PFSK-1 (cell line): ENCODE results near the gene THBS3.
A peak's percentile ranks its signal among the peaks of the same experiment; 100 is the strongest.

ENCODE experiments used
- FOXP2 ChIP-seq: optimal IDR thresholded peaks from 2 replicates; pipeline ENCODE3; 2011; ENCODE audit warnings: borderline replicate concordance, control low read depth, inconsistent platforms; ENCODE audit not compliant: insufficient read depth; ENCODE audit errors: extremely low read length, extremely low read depth
- POLR2AphosphoS5 ChIP-seq: IDR thresholded peaks from 2 replicates; pipeline ENCODE4 v1.6.1; 2012; ENCODE audit warnings: low read depth, mild to moderate bottlenecking, control low read depth, low read length, moderate library complexity
- REST ChIP-seq, 2 experiments: IDR thresholded peaks; 2 replicates each; pipeline versions ENCODE4 v1.6.1 to v1.8.0; 2011 to 2012; ENCODE audit warnings: low read depth in 2 of 2, low read length in 2 of 2, control low read depth in 1 of 2, inconsistent platforms in 1 of 2, mild to moderate bottlenecking in 1 of 2, moderate library complexity in 1 of 2; ENCODE audit not compliant: insufficient read depth in 1 of 2
- SIN3A ChIP-seq: IDR thresholded peaks from 2 replicates; pipeline ENCODE4 v1.6.1; 2012; ENCODE audit warnings: mild to moderate bottlenecking, low read length, moderate library complexity, borderline replicate concordance; ENCODE audit not compliant: insufficient read depth
- TAF1 ChIP-seq: IDR thresholded peaks from 2 replicates; pipeline ENCODE4 v1.6.1; 2012; ENCODE audit warnings: low read length, control low read depth, borderline replicate concordance; ENCODE audit not compliant: insufficient read depth

Gene THBS3

GRCh38 chr1:155250246-155250632, 42.5 kb upstream of the THBS3 start:
- TF ChIP-seq FOXP2 (no peak), SIN3A (no peak), POLR2AphosphoS5 (no peak), TAF1 (no peak), REST (IDR thresholded peaks at IDR 0.05; ENCODE audit: insufficient read depth in 1 of 2, low read depth in 2 of 2, low read length in 2 of 2) (no peak)

GRCh38 chr1:155247667-155248553, 40.2 kb upstream of the THBS3 start:
- TF ChIP-seq SIN3A (no peak), REST (IDR thresholded peaks at IDR 0.05; ENCODE audit: insufficient read depth in 1 of 2, low read depth in 2 of 2, low read length in 2 of 2) (no peak), FOXP2 (no peak), POLR2AphosphoS5 (no peak), TAF1 (no peak)

GRCh38 chr1:155245163-155245524, 37.4 kb upstream of the THBS3 start:
- no peak for TF ChIP-seq POLR2AphosphoS5
- no peak for TF ChIP-seq FOXP2
- TF ChIP-seq TAF1: no peak
- TF ChIP-seq REST (IDR thresholded peaks at IDR 0.05; ENCODE audit: insufficient read depth in 1 of 2, low read depth in 2 of 2, low read length in 2 of 2): no peak
- TF ChIP-seq SIN3A: no peak

GRCh38 chr1:155244368-155245162, 36.9 kb upstream of the THBS3 start:
- peak; percentile 45 to 53; a peak in 2 of 4 replicates for TF ChIP-seq REST (IDR thresholded peaks at IDR 0.05; ENCODE audit: insufficient read depth in 1 of 2, low read depth in 2 of 2, low read length in 2 of 2)
- peak; percentile 41 for TF ChIP-seq FOXP2
- TF ChIP-seq TAF1: peak; percentile 87; the same call in 1 of the 2 replicates
- peak; percentile 99 for TF ChIP-seq POLR2AphosphoS5
- peak; percentile 62; the same call in 1 of the 2 replicates for TF ChIP-seq SIN3A
